ENCODE measurements around the gene LRPAP1.

Gene LRPAP1

DNA sequence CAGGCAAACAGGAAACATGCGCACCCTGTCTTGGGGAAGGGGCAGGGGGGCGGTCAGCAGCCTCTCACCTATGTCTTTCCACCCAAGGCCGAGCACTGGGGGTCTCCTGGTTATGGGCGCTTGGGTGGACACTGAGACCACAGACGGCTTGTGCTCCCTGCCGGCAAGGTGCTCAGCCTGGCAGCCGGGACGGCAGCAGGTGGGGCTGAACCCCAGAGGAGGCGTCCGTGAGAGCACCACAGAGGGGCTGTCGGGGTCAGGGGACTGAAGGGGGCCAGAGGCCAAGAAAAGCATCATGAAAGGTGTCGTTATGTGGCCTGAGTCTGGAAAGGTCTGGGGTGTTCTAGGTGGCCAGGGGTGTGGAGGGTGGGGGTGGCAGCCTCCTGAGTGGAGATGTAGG is 49.5 kb downstream of the LRPAP1 start:
- no peak for TF ChIP-seq ZNF549 (tag by site-specific recombination; IDR thresholded peaks at IDR 0.05)
- no peak for TF ChIP-seq ZNF664 (tag by site-specific recombination; IDR thresholded peaks at IDR 0.05)
- TF ChIP-seq, protein P1, sequence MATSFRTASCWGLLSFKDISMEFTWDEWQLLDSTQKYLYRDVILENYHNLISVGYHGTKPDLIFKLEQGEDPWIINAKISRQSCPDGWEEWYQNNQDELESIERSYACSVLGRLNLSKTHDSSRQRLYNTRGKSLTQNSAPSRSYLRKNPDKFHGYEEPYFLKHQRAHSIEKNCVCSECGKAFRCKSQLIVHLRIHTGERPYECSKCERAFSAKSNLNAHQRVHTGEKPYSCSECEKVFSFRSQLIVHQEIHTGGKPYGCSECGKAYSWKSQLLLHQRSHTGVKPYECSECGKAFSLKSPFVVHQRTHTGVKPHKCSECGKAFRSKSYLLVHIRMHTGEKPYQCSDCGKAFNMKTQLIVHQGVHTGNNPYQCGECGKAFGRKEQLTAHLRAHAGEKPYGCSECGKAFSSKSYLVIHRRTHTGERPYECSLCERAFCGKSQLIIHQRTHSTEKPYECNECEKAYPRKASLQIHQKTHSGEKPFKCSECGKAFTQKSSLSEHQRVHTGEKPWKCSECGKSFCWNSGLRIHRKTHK (tag by site-specific recombination; IDR thresholded peaks at IDR 0.05) = no peak
- no peak for TF ChIP-seq KLF17 (tag by site-specific recombination; IDR thresholded peaks at IDR 0.05)
- TF ChIP-seq ZNF585B (tag by site-specific recombination; IDR thresholded peaks at IDR 0.05) = no peak
- no peak for TF ChIP-seq ZNF677 (tag by site-specific recombination; IDR thresholded peaks at IDR 0.05)
- no peak for TF ChIP-seq ZNF423 (tag by site-specific recombination; IDR thresholded peaks at IDR 0.05)
- no peak for TF ChIP-seq ZNF654 (tag by site-specific recombination; IDR thresholded peaks at IDR 0.05; ENCODE audit: low read depth)
- no peak for TF ChIP-seq ZNF791 (tag by site-specific recombination; IDR thresholded peaks at IDR 0.05)
- no peak for TF ChIP-seq ZNF704 (tag by site-specific recombination; IDR thresholded peaks at IDR 0.05)
- no peak for TF ChIP-seq MYNN (tag by site-specific recombination; IDR thresholded peaks at IDR 0.05; ENCODE audit: borderline replicate concordance)
- no peak for TF ChIP-seq OSR2 (tag by site-specific recombination; IDR thresholded peaks at IDR 0.05)
- TF ChIP-seq ZBTB17 (tag by site-specific recombination; IDR thresholded peaks at IDR 0.05) = no peak
- no peak for TF ChIP-seq ZNF350 (tag by site-specific recombination; IDR thresholded peaks at IDR 0.05)
- no peak for TF ChIP-seq ZNF701 (tag by site-specific recombination; IDR thresholded peaks at IDR 0.05)
- no peaks in the 10 kb centered on the region for H3K36me3 ChIP-seq (ENCODE audit: control insufficient read depth in 2 of 2, insufficient read depth in 1 of 2, low read length in 2 of 2)
- no peaks in the 10 kb centered on the region; the same call in 1 of the 2 replicates for H3K4me1 ChIP-seq (ENCODE audit: control insufficient read depth, insufficient read depth, low read length)
- CTCF ChIA-PET = no interaction called here
- no peaks in the 10 kb centered on the region for H3K9me3 ChIP-seq (ENCODE audit: control insufficient read depth, insufficient read depth, low read depth, low read length)
- POLR2A ChIA-PET = no interaction called here
- H3K4me3 ChIP-seq (ENCODE audit: low read depth, low read length) = no peak overlapping the region
- H3K27ac ChIP-seq (ENCODE audit: extremely low read depth, low read depth, low read length) = no peak overlapping the region

- no peaks in the 10 kb centered on the region for H3K9me3 ChIP-seq (ENCODE audit: control insufficient read depth, insufficient read depth, low read depth, low read length)
- ChIA-PET POLR2A (no interaction called here), CTCF (interaction anchor here (0.6 to 2.5 kb wide), 6 partner anchors 10 to 460 kb away, joined by 4 to 16 read pairs (median 6); partner anchors contain the start of gene HGFAC)
- no peak overlapping the region for H3K27ac ChIP-seq (ENCODE audit: extremely low read depth, low read depth, low read length)
- H3K4me1 ChIP-seq (ENCODE audit: control insufficient read depth, insufficient read depth, low read length) = no peaks in the 10 kb centered on the region; the same call in 1 of the 2 replicates
- H3K36me3 ChIP-seq (ENCODE audit: control insufficient read depth in 2 of 2, insufficient read depth in 1 of 2, low read length in 2 of 2) = no peaks in the 10 kb centered on the region
- no peak overlapping the region for H3K4me3 ChIP-seq (ENCODE audit: low read depth, low read length)
- TF ChIP-seq ZNF280C (tag by site-specific recombination; IDR thresholded peaks at IDR 0.05) (no peak), TSHZ1 (tag by site-specific recombination; IDR thresholded peaks at IDR 0.05; ENCODE audit: borderline replicate concordance) (no peak), ZNF24 (tag by site-specific recombination; IDR thresholded peaks at IDR 0.05) (no peak)
Observed at GRCh38 chr4:3481783-3482393, 50.3 kb downstream of the LRPAP1 start.

Data from HEK293 (cell line).